Effector CD8-positive, alpha-beta T cell (primary cell): ENCODE results near the gene SEC24B.

ENCODE experiments used
- DNase-seq: peaks from one replicate; lab custom pipeline; 2025; lab: John Stamatoyannopoulos, UW
- total RNA-seq, 4 experiments: gene quantifications; one replicate each; lab custom pipeline; 2026; lab: John Stamatoyannopoulos, UW

The SEC24B gene
- 68.3 to 89.7 (median 86.2) reads per million in 4 experiments for total RNA-seq

- DNase-seq, result peak; percentile 81
Observed at GRCh38 chr4:109433205-109434006, at the start of gene SEC24B. SEC24B (plus strand) TSS chr4:109433815; CDS start chr4:109433870, 55 bp downstream.

- no peak for DNase-seq
Observed at GRCh38 chr4:109383823-109384222, 49.8 kb upstream of the SEC24B start.

- no peak for DNase-seq
Observed at GRCh38 chr4:109385260-109385659, 48.4 kb upstream of the SEC24B start.

- DNase-seq, result no peak
Observed at GRCh38 chr4:109389369-109390114, 44.1 kb upstream of the SEC24B start.

- no peak for DNase-seq
Observed at GRCh38 chr4:109390115-109390768, 43.4 kb upstream of the SEC24B start.

GRCh38 chr4:109395694-109396093 lies 37.9 kb upstream of the SEC24B start:
- no peak for DNase-seq

GRCh38 chr4:109398928-109399327 lies 34.7 kb upstream of the SEC24B start:
- DNase-seq, result no peak

- DNase-seq, result no peak
Observed at GRCh38 chr4:109406337-109406931, 27.2 kb upstream of the SEC24B start.

GRCh38 chr4:109407027-109407737 lies 26.4 kb upstream of the SEC24B start:
- no peak for DNase-seq

GRCh38 chr4:109408711-109409110 lies 24.9 kb upstream of the SEC24B start:
- no peak for DNase-seq

- DNase-seq, result no peak
Observed at GRCh38 chr4:109410226-109410625, 23.4 kb upstream of the SEC24B start.

GRCh38 chr4:109410776-109411175 lies 22.8 kb upstream of the SEC24B start:
- DNase-seq, result no peak

- no peak for DNase-seq
Observed at GRCh38 chr4:109411964-109412363, 21.7 kb upstream of the SEC24B start.

- no peak for DNase-seq
Observed at GRCh38 chr4:109412776-109413175, 20.8 kb upstream of the SEC24B start.

GRCh38 chr4:109414938-109415337 lies 18.7 kb upstream of the SEC24B start:
- no peak for DNase-seq

- no peak for DNase-seq
Observed at GRCh38 chr4:109418588-109418987, 15.0 kb upstream of the SEC24B start.

GRCh38 chr4:109419679-109420078 lies 13.9 kb upstream of the SEC24B start:
- no peak for DNase-seq

GRCh38 chr4:109424093-109424841 lies 9.3 kb upstream of the SEC24B start:
- no peak for DNase-seq

- no peak for DNase-seq
Observed at GRCh38 chr4:109425405-109425804, 8.2 kb upstream of the SEC24B start.

- no peak for DNase-seq
Observed at GRCh38 chr4:109429545-109429944, 4.1 kb upstream of the SEC24B start.

- no peak for DNase-seq
Observed at GRCh38 chr4:109432203-109432602, 1.4 kb upstream of the SEC24B start.
